T-helper 2 cell (primary cell): ENCODE data around the gene AGRN.
"Not testable (repeated sequence)": the region's sequence is repeated elsewhere in the genome, so short reads cannot be mapped to it uniquely, and the experiment has no call there.

ENCODE experiments used
- DNase-seq, 5 experiments: peaks; one replicate each; pipeline versions ENCODE4 v3.0.0 to v3.0.0-alpha.2; 2012 to 2022

AGRN gene

DNA sequence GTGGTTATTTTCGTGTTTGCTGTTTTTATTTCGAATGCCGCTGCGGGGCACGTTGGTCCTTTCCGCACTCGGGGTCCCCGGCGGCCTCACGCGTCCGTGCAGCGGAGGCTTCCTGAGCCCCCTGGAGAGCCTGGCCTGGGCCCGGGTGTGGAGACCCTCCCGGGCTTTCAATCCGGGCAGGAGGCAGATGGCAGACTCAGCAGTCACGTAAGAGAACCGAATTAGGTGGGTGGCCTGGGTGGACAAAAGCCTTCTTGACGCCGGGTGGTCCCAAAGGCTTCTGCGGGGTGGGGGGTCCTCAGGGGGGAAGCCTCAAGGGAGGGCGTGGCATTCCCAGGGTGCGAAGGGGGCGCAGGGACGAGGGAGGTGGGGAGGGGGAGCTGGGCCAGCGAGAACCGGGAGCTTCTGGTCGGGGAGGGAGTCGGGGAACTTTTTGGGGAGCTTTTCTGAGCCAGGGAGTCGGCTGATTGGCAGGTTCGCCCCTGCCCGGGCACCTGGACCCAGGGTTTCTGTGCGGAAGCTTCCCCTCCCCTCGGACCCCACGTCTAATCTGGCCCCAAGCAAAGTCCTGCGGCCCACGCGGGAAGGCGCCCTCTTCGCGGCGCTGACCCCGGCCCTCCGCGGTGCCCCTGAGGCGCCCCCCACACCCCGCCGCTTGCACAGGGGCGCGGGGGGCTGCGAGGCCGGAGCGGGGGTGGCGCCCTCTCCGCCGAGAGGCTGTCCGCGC, 18.7 kb upstream of the AGRN start:
- DNase-seq = no peak

- DNase-seq = no peak
These were observed 16.1 kb upstream of the AGRN start for GRCh38 chr1:1003618-1004419.

- no peak for DNase-seq
These were observed 15.5 kb upstream of the AGRN start for GRCh38 chr1:1004420-1004779.

DNA sequence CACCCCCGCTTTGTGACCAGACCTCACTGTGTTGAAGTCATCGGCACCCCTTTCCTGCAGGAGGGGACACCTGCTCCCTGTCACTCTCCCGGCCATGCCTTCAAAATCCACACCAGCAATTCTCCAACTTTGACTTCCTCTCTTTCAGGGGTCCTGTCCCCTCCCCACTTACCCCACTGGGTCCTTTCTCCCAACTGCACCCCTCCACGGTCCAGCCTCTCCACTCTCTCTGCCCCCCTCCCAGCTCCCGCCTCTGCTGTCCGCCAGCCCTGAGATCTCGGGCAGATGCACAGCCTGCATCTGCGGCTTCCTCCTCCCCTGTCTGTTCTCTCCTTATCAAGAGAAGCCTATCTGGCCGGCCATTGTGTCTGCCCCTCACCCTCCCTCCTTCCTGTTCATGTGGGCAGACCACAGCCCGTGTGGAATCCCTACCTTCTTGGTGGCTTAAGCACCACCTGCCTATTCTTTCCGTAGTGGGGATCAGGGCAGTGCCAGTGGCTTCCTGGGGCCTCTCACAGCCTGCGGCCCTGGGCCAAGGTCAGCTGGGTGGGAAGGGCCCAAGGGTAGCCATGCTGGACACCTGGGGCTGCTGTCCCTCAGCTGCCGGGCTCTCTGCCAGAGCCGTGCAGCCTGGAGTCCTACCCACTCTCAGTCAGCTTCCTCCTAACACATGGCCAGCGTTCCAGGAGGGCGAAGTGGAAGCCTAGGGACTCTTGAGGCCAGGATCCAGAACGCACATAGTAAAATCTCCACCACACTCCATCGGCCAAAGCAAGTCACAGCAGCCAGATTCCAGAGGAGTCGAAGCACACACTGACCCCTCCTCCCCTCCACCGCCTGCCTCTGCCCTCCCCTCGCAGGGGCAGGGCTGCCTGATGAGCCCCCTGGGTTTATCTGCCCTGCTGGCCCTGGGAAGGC, 14.9 kb upstream of the AGRN start:
- DNase-seq = peak in 1 of 5 experiments; percentile 52

- no peak for DNase-seq
These were observed 14.1 kb upstream of the AGRN start for GRCh38 chr1:1005774-1006304.

DNA sequence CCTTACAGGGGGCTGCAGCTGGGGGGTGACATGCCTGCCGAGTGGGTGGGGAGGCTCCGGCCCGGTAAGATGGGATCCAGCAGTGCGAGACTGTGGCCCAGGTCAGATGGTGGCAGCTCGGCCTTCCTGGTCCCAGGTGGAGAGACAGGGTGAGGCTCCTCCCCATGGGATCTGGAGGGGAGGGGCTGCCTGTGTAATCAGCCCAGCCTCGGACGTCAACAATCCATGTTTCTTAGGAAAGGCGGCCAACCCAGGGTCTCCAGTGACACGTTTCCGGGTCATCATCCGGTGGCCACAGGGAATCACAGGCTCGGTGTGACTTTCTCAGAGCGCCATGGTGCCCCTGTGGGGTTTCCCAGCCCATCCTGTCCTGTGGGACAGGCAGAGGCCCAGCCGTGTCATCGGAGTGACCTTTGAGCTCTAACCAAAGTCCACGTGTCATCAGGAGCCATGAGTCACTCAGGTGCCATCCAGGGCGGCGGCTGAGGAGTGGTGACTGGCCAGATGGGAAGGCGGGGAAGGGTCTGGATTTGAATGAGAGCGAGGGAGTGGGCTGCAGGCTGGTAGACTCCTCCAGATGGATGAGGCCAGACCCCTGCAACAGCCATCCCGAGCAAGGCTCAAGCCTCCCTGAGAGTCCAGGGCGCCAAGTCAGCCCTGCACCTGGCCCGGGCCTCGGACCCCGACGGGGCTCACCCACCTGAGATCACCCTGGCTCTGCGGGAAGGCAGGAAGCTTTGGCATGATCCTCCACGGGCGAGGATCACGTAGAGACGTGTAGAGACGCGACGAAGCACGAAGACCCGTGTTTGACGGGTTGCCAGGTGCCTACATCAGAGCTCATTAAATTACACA, 13.4 kb upstream of the AGRN start:
- DNase-seq = no peak

DNA sequence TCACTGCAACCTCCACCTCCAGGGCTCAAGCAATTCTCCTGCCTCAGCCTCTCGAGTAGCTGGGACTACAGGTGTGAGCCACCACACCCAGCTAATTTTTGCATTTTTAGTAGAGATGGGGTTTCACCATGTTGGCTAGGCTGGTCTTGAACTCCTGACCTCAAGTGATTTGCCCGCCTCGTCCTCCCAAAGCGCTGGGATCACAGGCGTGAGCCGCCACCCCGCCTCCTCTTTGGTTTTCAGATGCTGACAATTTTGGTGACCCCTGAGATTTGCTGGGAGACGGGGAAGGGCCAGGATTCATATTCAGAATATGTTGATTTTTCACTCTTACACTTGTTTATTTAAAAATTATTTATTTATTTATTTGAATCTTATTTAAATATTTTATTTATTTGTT, 9.8 kb upstream of the AGRN start:
- not testable (repeated sequence) for DNase-seq

GRCh38 chr1:1011396-1011949, 8.4 kb upstream of the AGRN start:
- DNase-seq = no peak

GRCh38 chr1:1012736-1013104, 7.2 kb upstream of the AGRN start:
- not testable (repeated sequence) for DNase-seq

DNA sequence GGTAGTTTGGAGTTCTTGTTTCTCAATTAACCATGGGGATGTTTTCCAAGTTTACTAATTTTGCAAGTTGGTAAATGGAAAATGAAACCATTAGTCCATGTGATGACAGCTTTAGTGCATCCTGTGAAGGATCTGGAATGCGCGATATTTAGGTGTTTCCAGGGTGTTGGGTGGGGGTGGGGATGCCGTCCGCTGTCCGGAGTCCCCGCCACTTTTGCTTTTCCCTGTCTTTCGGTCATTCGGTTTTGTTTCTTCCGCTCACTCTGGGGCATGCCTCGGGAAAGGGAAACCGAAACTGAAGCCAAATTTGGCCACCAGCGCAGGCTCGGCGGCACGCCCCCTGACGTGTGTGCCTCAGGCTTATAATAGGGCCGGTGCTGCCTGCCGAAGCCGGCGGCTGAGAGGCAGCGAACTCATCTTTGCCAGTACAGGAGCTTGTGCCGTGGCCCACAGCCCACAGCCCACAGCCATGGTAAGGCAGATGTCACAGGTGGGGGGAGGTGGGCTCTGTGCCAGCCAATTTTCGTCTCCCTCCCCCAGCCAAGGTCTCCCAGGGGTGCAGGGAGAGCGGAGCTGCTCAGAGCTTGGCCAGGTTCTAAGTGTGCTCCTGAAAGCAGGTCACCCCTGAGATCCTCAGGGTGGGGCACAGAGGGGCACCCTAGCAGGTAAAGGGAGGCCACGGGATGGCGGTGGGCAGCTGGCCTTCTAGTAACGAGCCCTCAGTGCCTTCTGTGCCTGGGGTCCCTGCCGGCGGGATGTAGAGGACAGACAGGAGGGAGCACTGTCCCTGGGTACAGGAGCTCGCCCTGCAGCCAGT, 6.6 kb upstream of the AGRN start, which contains the start of gene ISG15:
Gene ISG15 (plus strand): TSS at position 393 of the 817 bp plus-strand sequence. CDS start 77 bp downstream, at position 470.
- DNase-seq = peak; percentile 72 to 95 (median 85)

DNA sequence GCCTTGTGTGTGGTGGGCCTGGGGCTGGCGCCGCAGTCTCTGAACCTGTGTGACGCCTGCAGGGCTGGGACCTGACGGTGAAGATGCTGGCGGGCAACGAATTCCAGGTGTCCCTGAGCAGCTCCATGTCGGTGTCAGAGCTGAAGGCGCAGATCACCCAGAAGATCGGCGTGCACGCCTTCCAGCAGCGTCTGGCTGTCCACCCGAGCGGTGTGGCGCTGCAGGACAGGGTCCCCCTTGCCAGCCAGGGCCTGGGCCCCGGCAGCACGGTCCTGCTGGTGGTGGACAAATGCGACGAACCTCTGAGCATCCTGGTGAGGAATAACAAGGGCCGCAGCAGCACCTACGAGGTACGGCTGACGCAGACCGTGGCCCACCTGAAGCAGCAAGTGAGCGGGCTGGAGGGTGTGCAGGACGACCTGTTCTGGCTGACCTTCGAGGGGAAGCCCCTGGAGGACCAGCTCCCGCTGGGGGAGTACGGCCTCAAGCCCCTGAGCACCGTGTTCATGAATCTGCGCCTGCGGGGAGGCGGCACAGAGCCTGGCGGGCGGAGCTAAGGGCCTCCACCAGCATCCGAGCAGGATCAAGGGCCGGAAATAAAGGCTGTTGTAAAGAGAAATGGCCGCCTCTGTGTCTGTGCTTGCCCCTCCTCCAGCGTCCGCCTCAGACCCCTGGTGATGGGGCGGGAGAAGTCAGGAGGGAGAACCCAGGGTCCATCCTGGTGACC, 5.8 kb upstream of the AGRN start:
- DNase-seq = peak in 3 of 5 experiments; percentile 10 to 74 (median 28)

DNA sequence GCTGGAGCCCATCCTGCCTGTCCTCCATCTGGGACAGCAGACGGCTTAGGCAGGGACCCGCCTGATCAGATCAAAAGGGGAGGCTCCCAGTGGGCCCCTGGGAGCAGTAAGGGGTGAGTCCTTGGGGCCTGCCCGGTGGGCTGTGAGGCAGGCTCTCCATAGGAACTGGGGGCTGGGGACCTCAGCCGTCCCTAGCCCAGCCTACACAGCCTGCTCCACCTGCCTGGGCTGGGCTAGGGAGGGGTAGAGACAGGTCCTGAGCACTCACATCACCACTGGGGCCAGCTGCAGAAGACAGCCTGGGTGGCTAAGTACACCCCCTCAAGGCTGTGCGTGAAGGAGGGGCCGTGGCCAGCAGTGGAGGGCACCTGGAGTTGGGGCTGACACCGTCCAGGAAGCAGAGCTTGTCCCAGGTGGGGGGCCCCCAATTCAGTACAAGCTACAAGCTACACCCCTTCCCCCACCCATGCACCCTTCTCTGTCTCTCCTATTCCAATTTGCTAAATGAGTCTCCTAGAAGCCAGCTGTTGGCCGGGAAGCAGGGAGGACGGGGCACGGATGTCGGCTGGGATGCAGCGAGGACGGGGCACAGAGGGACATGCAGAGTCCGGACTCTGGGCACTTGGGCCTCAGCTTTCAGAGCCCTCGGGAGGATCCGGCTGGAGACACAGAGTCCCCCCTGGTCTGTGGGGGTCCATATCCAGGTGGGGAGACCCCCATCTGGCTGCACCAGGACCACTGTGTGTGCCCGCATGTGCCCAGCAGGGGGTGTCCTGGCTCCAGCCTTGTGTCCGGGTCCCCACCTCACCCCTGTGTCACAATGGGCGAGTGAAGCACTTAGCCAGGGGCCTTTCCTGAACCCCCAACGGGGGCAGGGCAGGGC, 4.9 kb upstream of the AGRN start:
- no peak for DNase-seq

DNA sequence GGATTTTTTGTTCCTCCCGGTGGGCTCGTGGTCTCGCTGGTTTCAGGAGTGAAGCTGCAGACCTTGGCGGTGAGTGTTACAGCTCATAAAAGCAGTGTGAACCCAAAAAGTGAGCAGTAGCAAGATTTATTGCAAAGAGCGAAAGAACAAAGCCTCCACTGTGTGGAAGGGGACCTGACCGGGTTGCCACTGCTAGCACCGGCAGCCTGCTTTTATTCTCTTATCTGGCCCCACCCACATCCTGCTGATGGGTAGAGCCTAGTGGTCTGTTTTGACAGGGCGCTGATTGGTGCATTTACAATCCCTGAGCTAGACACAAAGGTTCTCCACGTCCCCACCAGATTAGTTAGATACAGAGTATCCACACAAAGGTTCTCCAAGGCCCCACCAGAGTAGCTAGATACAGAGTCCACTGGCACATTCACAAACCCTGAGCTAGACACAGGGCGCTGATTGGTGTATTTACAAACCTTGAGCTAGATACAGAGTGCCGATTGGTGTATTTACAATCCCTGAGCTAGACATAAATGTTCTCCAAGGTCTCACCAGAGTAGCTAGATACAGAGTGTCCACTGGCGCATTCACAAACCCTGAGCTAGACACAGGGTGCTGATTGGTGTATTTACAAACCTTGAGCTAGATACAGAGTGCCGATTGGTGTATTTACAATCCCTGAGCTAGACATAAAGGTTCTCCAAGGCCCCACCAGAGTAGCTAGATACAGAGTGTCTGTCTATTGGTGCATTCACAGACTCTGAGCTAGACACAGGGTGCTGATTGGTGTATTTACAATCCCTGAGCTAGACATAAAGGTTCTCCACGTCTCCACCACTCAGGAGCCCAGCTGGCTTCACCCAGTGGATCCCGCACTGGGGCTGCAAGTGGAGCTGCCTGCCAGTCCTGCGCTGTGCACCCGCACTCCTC, 2.3 kb upstream of the AGRN start:
- DNase-seq = peak in 1 of 5 experiments; percentile 2

DNA sequence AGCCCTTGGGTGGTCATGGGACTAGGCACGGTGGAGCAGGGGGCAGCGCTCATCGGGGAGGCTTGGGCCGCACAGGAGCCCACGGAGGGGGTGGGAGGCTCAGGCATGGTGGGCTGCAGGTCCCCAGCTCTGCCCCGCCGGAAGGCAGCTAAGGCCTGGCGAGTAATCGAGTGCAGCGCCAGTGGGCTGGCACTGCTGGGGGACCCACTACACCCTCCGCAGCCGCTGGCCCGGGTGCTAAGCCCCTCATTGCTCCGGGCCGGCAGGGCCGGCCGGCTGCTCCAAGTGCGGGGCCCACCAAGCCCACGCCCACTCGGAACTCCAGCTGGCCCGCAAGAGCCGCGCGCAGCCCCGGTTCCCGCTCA, 1.6 kb upstream of the AGRN start:
- DNase-seq = not testable (repeated sequence)

GRCh38 chr1:1019122-1019999, 559 bp upstream of the AGRN start:
- DNase-seq = peak; percentile 67 to 83 (median 70)

DNA sequence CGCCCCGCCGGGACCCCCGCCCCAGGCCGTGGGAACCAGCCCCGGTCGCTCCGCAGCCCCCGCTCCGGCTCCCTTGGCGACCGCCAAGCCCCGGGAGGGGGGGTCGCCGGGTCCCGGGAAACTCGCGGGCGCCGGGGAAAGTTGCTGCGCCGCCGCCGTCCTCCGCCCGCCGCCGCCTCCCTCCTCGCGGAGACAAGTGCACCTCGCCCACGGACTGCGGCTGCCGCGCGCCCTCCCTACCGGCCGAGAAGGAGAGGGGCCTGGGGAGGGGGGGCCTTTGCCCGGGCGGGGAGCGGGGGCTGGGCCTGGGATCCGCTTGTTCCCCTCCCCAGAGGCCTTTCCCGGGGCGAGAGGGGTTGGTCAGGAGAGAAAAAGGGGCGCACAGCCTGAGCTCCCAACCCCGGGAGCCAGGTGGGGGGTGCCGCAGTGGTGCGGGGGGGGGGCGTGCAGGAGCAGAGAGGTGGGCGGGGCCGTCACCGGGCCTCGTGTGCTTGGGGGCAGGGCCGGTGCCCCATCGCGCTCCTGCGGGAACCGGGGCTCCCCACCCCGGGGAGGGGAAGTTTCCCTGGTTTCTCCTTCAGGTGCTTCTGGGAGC, 592 bp downstream of the AGRN start:
- no peak for DNase-seq
